ENCODE results near the gene WLS.

- TF ChIP-seq, protein P1, sequence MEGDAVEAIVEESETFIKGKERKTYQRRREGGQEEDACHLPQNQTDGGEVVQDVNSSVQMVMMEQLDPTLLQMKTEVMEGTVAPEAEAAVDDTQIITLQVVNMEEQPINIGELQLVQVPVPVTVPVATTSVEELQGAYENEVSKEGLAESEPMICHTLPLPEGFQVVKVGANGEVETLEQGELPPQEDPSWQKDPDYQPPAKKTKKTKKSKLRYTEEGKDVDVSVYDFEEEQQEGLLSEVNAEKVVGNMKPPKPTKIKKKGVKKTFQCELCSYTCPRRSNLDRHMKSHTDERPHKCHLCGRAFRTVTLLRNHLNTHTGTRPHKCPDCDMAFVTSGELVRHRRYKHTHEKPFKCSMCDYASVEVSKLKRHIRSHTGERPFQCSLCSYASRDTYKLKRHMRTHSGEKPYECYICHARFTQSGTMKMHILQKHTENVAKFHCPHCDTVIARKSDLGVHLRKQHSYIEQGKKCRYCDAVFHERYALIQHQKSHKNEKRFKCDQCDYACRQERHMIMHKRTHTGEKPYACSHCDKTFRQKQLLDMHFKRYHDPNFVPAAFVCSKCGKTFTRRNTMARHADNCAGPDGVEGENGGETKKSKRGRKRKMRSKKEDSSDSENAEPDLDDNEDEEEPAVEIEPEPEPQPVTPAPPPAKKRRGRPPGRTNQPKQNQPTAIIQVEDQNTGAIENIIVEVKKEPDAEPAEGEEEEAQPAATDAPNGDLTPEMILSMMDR (IDR thresholded peaks at IDR 0.05), result no peak
- no peak for TF ChIP-seq EP300 (IDR thresholded peaks at IDR 0.05)
Measured at GRCh38 chr1:68188644-68189340, 43.5 kb downstream of the WLS start.
